Transverse colon (tissue), 4 donors: Measurements from ENCODE around the gene HSPA4. TPM values are rescaled to one million over a fixed set of nuclear protein-coding genes. Genes with fewer than 3 reads are reported as not detected.
"Not testable (repeated sequence)": the region's sequence is repeated elsewhere in the genome, so short reads cannot be mapped to it uniquely, and the experiment has no call there.

ENCODE experiments used
- DNase-seq: peaks from one replicate; pipeline ENCODE4 v3.0.0-alpha.2; 2019
- H3K27ac ChIP-seq, 4 donors: fragments of 200-600 bp; sonication (generic); 2 replicates each; pipeline ENCODE4 v1.5.1; 2016 to 2018; ENCODE audit warnings: inconsistent platforms in 4 of 4
- H3K27me3 ChIP-seq: fragments of 200-600 bp; sonication (generic); 2 replicates; pipeline ENCODE4 v1.5.1; 2017; ENCODE audit warnings: inconsistent platforms
- H3K36me3 ChIP-seq, 4 donors: fragments of 200-600 bp; sonication (generic); 2 replicates each; pipeline ENCODE4 v1.5.1; 2017 to 2019; ENCODE audit warnings: inconsistent platforms in 4 of 4
- H3K4me1 ChIP-seq, 4 donors: fragments of 200-600 bp; sonication (generic); 2 replicates each; pipeline ENCODE4 v1.5.1; 2017 to 2020; ENCODE audit warnings: inconsistent platforms in 4 of 4
- H3K4me3 ChIP-seq, 4 donors: fragments of 200-600 bp; sonication (generic); 1 replicate in 1 of 4; 2 replicates in 3 of 4; pipeline versions ENCODE4 v1.5.1 to v1.6.1; 2017 to 2019; ENCODE audit warnings: inconsistent platforms in 4 of 4
- H3K9me3 ChIP-seq, 2 donors: fragments of 200-600 bp; sonication (generic); 2 replicates each; pipeline ENCODE4 v1.5.1; 2017 to 2019; ENCODE audit warnings: inconsistent platforms in 2 of 2
- CTCF ChIP-seq, 5 experiments: fragments of 200-600 bp in 3 of 5; fragments of 450-650 bp in 2 of 5; sonication (generic) in 3 of 5; IDR thresholded peaks; 1 replicate in 2 of 5; 2 replicates in 3 of 5; pipeline ENCODE4 v1.5.1; 2016 to 2017; ENCODE audit warnings: antibody characterized with exemption in 5 of 5, inconsistent platforms in 3 of 5, mild to moderate bottlenecking in 2 of 5, moderate library complexity in 1 of 5
- EP300 ChIP-seq: sonication (generic); formaldehyde crosslinking; IDR thresholded peaks from one replicate; pipeline ENCODE4 v1.6.1; 2017; ENCODE audit warnings: antibody characterized with exemption, low read depth
- POLR2A ChIP-seq: fragments of 450-650 bp; IDR thresholded peaks from one replicate; pipeline ENCODE4 v1.6.1; 2016; ENCODE audit warnings: antibody characterized with exemption, mild to moderate bottlenecking, moderate library complexity
- POLR2AphosphoS5 ChIP-seq, 3 donors: sonication (generic); formaldehyde crosslinking; IDR thresholded peaks; one replicate each; pipeline ENCODE4 v1.6.1; 2016; ENCODE audit warnings: antibody characterized with exemption in 3 of 3
- WGBS, 2 donors: methylation state at CpG; one replicate each; pipeline ENCODE4 v1.1.5; 2018; ENCODE audit warnings: low coverage in 1 of 2; 5-methylcytosine and 5-hydroxymethylcytosine counted together
- in situ Hi-C, 4 donors: fragments of 200-750 bp; cut with MboI; loops; one replicate each; pipeline versions ENCODE4 v1.15.0 to v1.15.1; 2017; ENCODE audit warnings: low sequenced_read_pairs in 3 of 4, low pct_ligation_motif_present in 1 of 4, low pct_unique_long_range_greater_than_20kb in 1 of 4
- intact Hi-C: fragments of 100-400 bp; cut with DNase I; formaldehyde crosslinking; loops from one replicate; pipeline ENCODE4 v1.15.1; 2023; ENCODE audit warnings: low total_unique reads
- total RNA-seq, 4 donors: library from RNA; depleted of rRNA; stranded (reverse); fragments of >200 nt; gene quantifications; one replicate each; pipeline ENCODE4 v1.1.0, GENCODE V29; 2016

Gene HSPA4
- total RNA-seq, 4 donors from 2014 or later: 34.4 to 52.5 (median 46.5) TPM

GRCh38 chr5:133035224-133035623, 16.6 kb upstream of the HSPA4 start:
- intact Hi-C loops (no loop called here), in situ Hi-C loops (no loop called here)
- WGBS, 2 donors: 70 to 73% methylated on average over 2 of the region's 2 CpGs
- Histone ChIP-seq H3K36me3 (no peaks in the 10 kb centered on the region), H3K4me3 (no peak overlapping the region), H3K9me3 (no peaks in the 10 kb centered on the region), H3K4me1 (peaks cover 0 to 35% (median 10%) of the 10 kb centered on the region in 4 donors), H3K27ac (no peak overlapping the region), H3K27me3 (no peaks in the 10 kb centered on the region)
- DNase-seq: no peak
- TF ChIP-seq CTCF (IDR thresholded peaks at IDR 0.05): no peak
- TF ChIP-seq EP300: no peak
- TF ChIP-seq POLR2A: no peak
- TF ChIP-seq POLR2AphosphoS5 (IDR thresholded peaks at IDR 0.05): no peak

- H3K27ac ChIP-seq, intact Hi-C loops, H3K36me3 ChIP-seq, in situ Hi-C loops, H3K9me3 ChIP-seq, DNase-seq, H3K27me3 ChIP-seq, H3K4me3 ChIP-seq: not testable (repeated sequence)
- H3K4me1 ChIP-seq: peaks cover 0 to 31% (median 10%) of the 10 kb centered on the region in 4 donors
- 88% methylated on average over 6 of the region's 6 CpGs for WGBS, 2 donors
Measured at GRCh38 chr5:133036677-133037076, 15.1 kb upstream of the HSPA4 start.

- in situ Hi-C loops: no loop called here
- WGBS, 2 donors: 90% methylated on average over 3 of the region's 3 CpGs; no CpG with 5 or more reads in 1 of the 2 donors
- H3K27ac ChIP-seq: no peak overlapping the region
Measured at GRCh38 chr5:133041157-133041784, 10.5 kb upstream of the HSPA4 start.

GRCh38 chr5:133041910-133042309, 9.9 kb upstream of the HSPA4 start:
- Histone ChIP-seq H3K4me3 (no peak overlapping the region), H3K4me1 (peaks cover 0 to 9% (median 2%) of the 10 kb centered on the region in 4 donors), H3K9me3 (no peaks in the 10 kb centered on the region), H3K27me3 (no peaks in the 10 kb centered on the region), H3K36me3 (no peaks in the 10 kb centered on the region), H3K27ac (no peak overlapping the region)
- intact Hi-C loops: no loop called here
- no peak for DNase-seq
- WGBS, 2 donors: 96 to 100% methylated on average over 1 of the region's 1 CpG
- no peak for TF ChIP-seq POLR2AphosphoS5 (IDR thresholded peaks at IDR 0.05)
- TF ChIP-seq POLR2A: no peak
- no peak for TF ChIP-seq CTCF (IDR thresholded peaks at IDR 0.05)
- TF ChIP-seq EP300: no peak
- in situ Hi-C loops: no loop called here

More at GRCh38 chr5:133041157-133041784, 10.5 kb upstream of the HSPA4 start:
- Histone ChIP-seq H3K4me1 (peaks cover 0 to 9% (median 2%) of the 10 kb centered on the region in 4 donors), H3K9me3 (no peaks in the 10 kb centered on the region), H3K4me3 (no peak overlapping the region), H3K36me3 (no peaks in the 10 kb centered on the region), H3K27me3 (no peaks in the 10 kb centered on the region)
- TF ChIP-seq EP300 (no peak), POLR2AphosphoS5 (IDR thresholded peaks at IDR 0.05) (no peak)
- DNase-seq: no peak
- intact Hi-C loops: no loop called here

- in situ Hi-C loops: not testable (repeated sequence)
- H3K4me1 ChIP-seq: peaks cover 6 to 28% (median 16%) of the 10 kb centered on the region in 4 donors
- 76 to 87% methylated on average over 3 to 8 of the region's 8 CpGs for WGBS, 2 donors
Measured at GRCh38 chr5:133046560-133046959, 5.3 kb upstream of the HSPA4 start.

GRCh38 chr5:133047404-133047803, 4.4 kb upstream of the HSPA4 start:
- H3K36me3 ChIP-seq: no peaks in the 10 kb centered on the region
- H3K27ac ChIP-seq: no peak overlapping the region
- intact Hi-C loops (no loop called here), in situ Hi-C loops (no loop called here)
- DNase-seq: no peak
- 91% methylated on average over 19 of the region's 19 CpGs; no CpG with 5 or more reads in 1 of the 2 donors for WGBS, 2 donors
- H3K27me3 ChIP-seq: no peaks in the 10 kb centered on the region
- no peak overlapping the region for H3K4me3 ChIP-seq
- peaks cover 6 to 28% (median 16%) of the 10 kb centered on the region in 4 donors for H3K4me1 ChIP-seq
- TF ChIP-seq EP300 (no peak), CTCF (IDR thresholded peaks at IDR 0.05) (no peak), POLR2A (no peak), POLR2AphosphoS5 (IDR thresholded peaks at IDR 0.05) (no peak)
- H3K9me3 ChIP-seq: no peaks in the 10 kb centered on the region

More at GRCh38 chr5:133046560-133046959, 5.3 kb upstream of the HSPA4 start:
- H3K27me3 ChIP-seq, H3K27ac ChIP-seq, H3K36me3 ChIP-seq, H3K9me3 ChIP-seq, DNase-seq, intact Hi-C loops, H3K4me3 ChIP-seq: not testable (repeated sequence)
